MCF 10A (cell line): ENCODE measurements around the gene CCDC112. TPM values are rescaled to one million over a fixed set of nuclear protein-coding genes. Genes with fewer than 3 reads are reported as not detected.

Experiments
- BruUV-seq: library from RNA; stranded (reverse); fragments of 400-500 nt; replicated peaks from 2 replicates; lab custom pipeline; 2021; lab: Mats Ljungman, UMichigan
- CTCF ChIA-PET: fragments of 300-600 bp; sonication (Branson Sonifier 250); formaldehyde crosslinking; extraction: SDS; loops from one replicate; lab custom pipeline; 2021; ENCODE audit warnings: antibody characterized with exemption, inconsistent platforms; lab: Yijun Ruan, JAX
- POLR2A ChIA-PET: fragments of 300-600, 350-650 bp; sonication (Branson Sonifier 250); formaldehyde crosslinking; extraction: SDS; loops from one replicate; lab custom pipeline; 2020; ENCODE audit warnings: antibody characterized with exemption, inconsistent platforms; lab: Yijun Ruan, JAX
- DNase-seq: peaks from one replicate; pipeline ENCODE4 v3.0.0-alpha.2; 2018; ENCODE audit not compliant: unreplicated experiment
- H3K27ac Mint-ChIP-seq: one replicate; pipeline ENCODE4 v1.8.0; 2022; ENCODE audit warnings: mild to moderate bottlenecking, low read depth, mixed read lengths; ENCODE audit not compliant: unreplicated experiment
- H3K27me3 Mint-ChIP-seq: one replicate; pipeline ENCODE4 v1.8.0; 2022; ENCODE audit warnings: mixed read lengths; ENCODE audit not compliant: insufficient read depth, unreplicated experiment
- H3K36me3 Mint-ChIP-seq: one replicate; pipeline ENCODE4 v1.8.0; 2022; ENCODE audit warnings: mild to moderate bottlenecking, moderate library complexity, mixed read lengths; ENCODE audit not compliant: insufficient read depth, unreplicated experiment
- H3K4me1 Mint-ChIP-seq: one replicate; pipeline ENCODE4 v1.8.0; 2022; ENCODE audit warnings: mixed read lengths; ENCODE audit not compliant: insufficient read depth, unreplicated experiment
- H3K4me3 Mint-ChIP-seq: one replicate; pipeline ENCODE4 v1.8.0; 2022; ENCODE audit warnings: mild to moderate bottlenecking, moderate library complexity, mixed read lengths; ENCODE audit not compliant: unreplicated experiment
- H3K9me3 Mint-ChIP-seq: one replicate; pipeline ENCODE4 v1.8.0; 2022; ENCODE audit warnings: mixed read lengths; ENCODE audit not compliant: unreplicated experiment
- CTCF ChIP-seq: fragments of 200-600 bp; IDR thresholded peaks from one replicate; pipeline ENCODE4 v1.8.0; 2022; ENCODE audit warnings: antibody characterized with exemption, mild to moderate bottlenecking; ENCODE audit not compliant: unreplicated experiment
- intact Hi-C: fragments of 100-400 bp; cut with micrococcal nuclease; formaldehyde crosslinking; loops from 2 replicates; pipeline ENCODE4 v1.14.1; 2022
- total RNA-seq: library from RNA; stranded (reverse); gene quantifications from 2 replicates; pipeline ENCODE4 v1.2.3, GENCODE V29; 2022

The CCDC112 gene
- total RNA-seq, 1 experiment from 2014 or later: 10.7 TPM

- H3K4me3 Mint-ChIP-seq: no peak overlapping the region
- intact Hi-C loops: no loop called here
- BruUV-seq: no TSS peak
- POLR2A ChIA-PET: interaction anchor here (1.0 kb wide), 1 partner anchor 270 kb away, joined by 3 read pairs; no protein-coding TSS in a partner anchor
- TF ChIP-seq CTCF: no peak
- no peaks in the 10 kb centered on the region for H3K36me3 Mint-ChIP-seq
- H3K27ac Mint-ChIP-seq: no peak overlapping the region
- no peaks in the 10 kb centered on the region for H3K9me3 Mint-ChIP-seq
- no peaks in the 10 kb centered on the region for H3K27me3 Mint-ChIP-seq
- DNase-seq: no peak
- H3K4me1 Mint-ChIP-seq: no peaks in the 10 kb centered on the region
- CTCF ChIA-PET: interaction anchor here (1.4 to 9.8 kb wide), 5 partner anchors 9 to 284 kb away, joined by 3 to 264 read pairs (median 7); partner anchors contain the start of gene FEM1C
Observed at GRCh38 chr5:115306011-115306536, 9.6 kb upstream of the CCDC112 start.

GRCh38 chr5:115304496-115304895 lies 8.0 kb upstream of the CCDC112 start:
- no peaks in the 10 kb centered on the region for H3K27me3 Mint-ChIP-seq
- H3K27ac Mint-ChIP-seq: no peak overlapping the region
- H3K4me3 Mint-ChIP-seq: no peak overlapping the region
- no TSS peak for BruUV-seq
- H3K4me1 Mint-ChIP-seq: no peaks in the 10 kb centered on the region
- no peaks in the 10 kb centered on the region for H3K9me3 Mint-ChIP-seq
- TF ChIP-seq CTCF: no peak
- intact Hi-C loops: no loop called here
- no peak for DNase-seq
- ChIA-PET CTCF (interaction anchor here (0.7 to 9.8 kb wide), 4 partner anchors 8 to 1698 kb away, joined by 3 to 264 read pairs (median 4); partner anchors contain the start of gene CCDC112), POLR2A (interaction anchor here (0.6 to 1.5 kb wide), 3 partner anchors 8 to 765 kb away, joined by 3 to 4 read pairs (median 4); partner anchors contain the start of gene CCDC112)
- H3K36me3 Mint-ChIP-seq: no peaks in the 10 kb centered on the region

GRCh38 chr5:115298811-115299210 lies 2.4 kb upstream of the CCDC112 start:
- H3K27me3 Mint-ChIP-seq: no peaks in the 10 kb centered on the region
- H3K27ac Mint-ChIP-seq: no peak overlapping the region
- CTCF ChIA-PET: no interaction called here
- no TSS peak for BruUV-seq
- TF ChIP-seq CTCF: no peak
- no peak overlapping the region for H3K4me3 Mint-ChIP-seq
- no peaks in the 10 kb centered on the region for H3K36me3 Mint-ChIP-seq
- no peaks in the 10 kb centered on the region for H3K9me3 Mint-ChIP-seq
- intact Hi-C loops: no loop called here
- POLR2A ChIA-PET: interaction anchor here (0.7 kb wide), 1 partner anchor 263 kb away, joined by 3 read pairs; no protein-coding TSS in a partner anchor
- no peak for DNase-seq
- H3K4me1 Mint-ChIP-seq: peaks cover 17% of the 10 kb centered on the region

- Mint-ChIP-seq H3K27ac (no peak overlapping the region), H3K27me3 (no peaks in the 10 kb centered on the region), H3K4me3 (no peak overlapping the region), H3K4me1 (peaks cover 17% of the 10 kb centered on the region), H3K36me3 (no peaks in the 10 kb centered on the region), H3K9me3 (no peaks in the 10 kb centered on the region)
- ChIA-PET CTCF (interaction anchor here (0.6 to 2.2 kb wide), 5 partner anchors 9 to 278 kb away, joined by 3 to 14 read pairs (median 5); no protein-coding TSS in a partner anchor), POLR2A (interaction anchor here (0.7 to 1.5 kb wide), 6 partner anchors 8 to 338 kb away, joined by 3 to 6 read pairs (median 4); partner anchors contain the start of genes FEM1C and PGGT1B)
- BruUV-seq: no TSS peak
- peak; percentile 23 for DNase-seq
- intact Hi-C loops: no loop called here
- TF ChIP-seq CTCF: no peak
Observed at GRCh38 chr5:115297031-115297430, 577 bp upstream of the CCDC112 start.
